Astrocyte (in vitro differentiated cells and primary cell): ENCODE measurements around the gene GPATCH8.

ENCODE experiments used
- EZH2 ChIP-seq: IDR thresholded peaks from 2 replicates; pipeline ENCODE4 v1.6.1; 2012; ENCODE audit warnings: mild to moderate bottlenecking, low read length, inconsistent platforms; ENCODE audit not compliant: insufficient read depth
- TF ChIP-seq, protein P1 (sequence below): IDR thresholded peaks from 2 replicates; pipeline ENCODE4 v1.5.1; 2011; ENCODE audit warnings: low read depth, mild to moderate bottlenecking, inconsistent platforms, low read length, moderate library complexity; ENCODE audit not compliant: insufficient read depth

DNA sequence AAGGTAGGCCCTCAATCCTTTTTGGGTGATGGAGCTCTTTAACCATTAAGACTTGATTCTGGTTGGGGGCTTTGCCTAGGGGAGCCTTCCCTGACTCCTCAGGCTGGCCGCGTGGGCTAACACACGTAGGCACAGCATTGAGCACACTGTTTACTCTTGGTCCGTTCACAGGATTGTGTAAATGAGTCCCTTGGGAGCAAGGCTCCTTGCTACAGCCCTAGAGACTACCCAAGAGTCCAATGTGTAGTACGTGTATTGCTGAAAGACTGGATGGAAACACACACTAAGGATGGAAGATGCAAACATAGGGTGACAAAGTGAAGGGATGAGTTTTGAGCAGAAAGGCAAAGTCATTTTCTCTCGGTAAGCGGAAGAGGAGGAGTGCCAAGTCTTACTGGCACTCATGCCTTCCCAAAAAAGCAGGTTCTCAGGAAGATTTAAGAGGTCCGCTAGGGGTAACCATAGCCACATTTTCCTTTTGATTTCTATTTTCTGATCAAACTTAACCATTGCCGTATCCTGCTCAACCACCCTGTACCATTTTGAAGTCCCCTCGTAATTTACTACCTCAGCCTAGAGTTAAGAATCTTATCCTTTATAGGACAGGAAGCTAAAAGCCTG lies 112.8 kb downstream of the GPATCH8 start:
- TF ChIP-seq, protein P1, sequence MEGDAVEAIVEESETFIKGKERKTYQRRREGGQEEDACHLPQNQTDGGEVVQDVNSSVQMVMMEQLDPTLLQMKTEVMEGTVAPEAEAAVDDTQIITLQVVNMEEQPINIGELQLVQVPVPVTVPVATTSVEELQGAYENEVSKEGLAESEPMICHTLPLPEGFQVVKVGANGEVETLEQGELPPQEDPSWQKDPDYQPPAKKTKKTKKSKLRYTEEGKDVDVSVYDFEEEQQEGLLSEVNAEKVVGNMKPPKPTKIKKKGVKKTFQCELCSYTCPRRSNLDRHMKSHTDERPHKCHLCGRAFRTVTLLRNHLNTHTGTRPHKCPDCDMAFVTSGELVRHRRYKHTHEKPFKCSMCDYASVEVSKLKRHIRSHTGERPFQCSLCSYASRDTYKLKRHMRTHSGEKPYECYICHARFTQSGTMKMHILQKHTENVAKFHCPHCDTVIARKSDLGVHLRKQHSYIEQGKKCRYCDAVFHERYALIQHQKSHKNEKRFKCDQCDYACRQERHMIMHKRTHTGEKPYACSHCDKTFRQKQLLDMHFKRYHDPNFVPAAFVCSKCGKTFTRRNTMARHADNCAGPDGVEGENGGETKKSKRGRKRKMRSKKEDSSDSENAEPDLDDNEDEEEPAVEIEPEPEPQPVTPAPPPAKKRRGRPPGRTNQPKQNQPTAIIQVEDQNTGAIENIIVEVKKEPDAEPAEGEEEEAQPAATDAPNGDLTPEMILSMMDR: no peak
- TF ChIP-seq EZH2: no peak
